SK-N-SH (cell line): ENCODE measurements around the gene PRKN. TPM values are rescaled to one million over a fixed set of nuclear protein-coding genes. Genes with fewer than 3 reads are reported as not detected.

Experiments used
- CTCF ChIA-PET: fragments of 300-600, 350-600 bp; formaldehyde crosslinking; extraction: SDS; loops from one replicate; lab custom pipeline; 2021; lab: Yijun Ruan, JAX
- POLR2A ChIA-PET: fragments of 350-600 bp; sonication (Branson Sonifier 250); formaldehyde crosslinking; extraction: SDS; loops from one replicate; lab custom pipeline; 2020; ENCODE audit warnings: antibody characterized with exemption, inconsistent platforms; lab: Yijun Ruan, JAX
- DNase-seq: peaks from one replicate; pipeline ENCODE4 v3.0.0; 2012
- H2AFZ ChIP-seq: fragments of 200-600 bp; sonication (generic); 2 replicates; pipeline ENCODE4 v1.8.1; 2016; ENCODE audit warnings: antibody characterized with exemption, mild to moderate bottlenecking, low read depth
- H3F3A ChIP-seq: fragments of 200-600 bp; sonication (generic); replicated peaks from 2 replicates; pipeline ENCODE3; 2016; ENCODE audit warnings: antibody characterized with exemption, mild to moderate bottlenecking; ENCODE audit not compliant: insufficient read depth
- H3K27ac ChIP-seq, 2 experiments: fragments of 200-500 bp in 1 of 2; fragments of 200-600 bp in 1 of 2; sonication (Bioruptor generic) in 1 of 2; sonication (generic), shearing (Covaris generic) in 1 of 2; 2 replicates each; pipeline versions ENCODE4 v1.5.1 to v1.6.1; 2014 to 2016; ENCODE audit warnings: low read depth in 2 of 2, inconsistent platforms in 1 of 2, low read length in 1 of 2, mild to moderate bottlenecking in 1 of 2, mixed read lengths in 1 of 2
- H3K27me3 ChIP-seq: fragments of 200-600 bp; sonication (generic), shearing (Covaris generic); 2 replicates; pipeline ENCODE4 v1.6.1; 2016; ENCODE audit warnings: mixed run types; ENCODE audit not compliant: insufficient read depth
- H3K36me3 ChIP-seq, 2 experiments: fragments of 200-500 bp in 1 of 2; fragments of 200-600 bp in 1 of 2; sonication (Bioruptor generic) in 1 of 2; sonication (generic) in 1 of 2; replicated peaks in 1 of 2; 2 replicates each; pipeline versions ENCODE3 to v1.5.1; 2014 to 2016; ENCODE audit warnings: low read length in 1 of 2, mild to moderate bottlenecking in 1 of 2; ENCODE audit not compliant: insufficient read depth in 2 of 2, control insufficient read depth in 1 of 2
- H3K4me1 ChIP-seq, 2 experiments: fragments of 200-500 bp in 1 of 2; fragments of 200-600 bp in 1 of 2; sonication (Bioruptor generic) in 1 of 2; sonication (generic), shearing (Covaris generic) in 1 of 2; 2 replicates each; pipeline versions ENCODE4 v1.5.1 to v1.6.1; 2014 to 2016; ENCODE audit warnings: low read depth in 1 of 2, low read length in 1 of 2, mixed run types in 1 of 2; ENCODE audit not compliant: insufficient read depth in 2 of 2, control insufficient read depth in 1 of 2
- H3K4me2 ChIP-seq: fragments of 200-600 bp; sonication (generic), shearing (Covaris generic); 2 replicates; pipeline ENCODE4 v1.6.1; 2017; ENCODE audit warnings: mixed run types
- H3K4me3 ChIP-seq, 2 experiments: fragments of 200-500 bp in 1 of 2; fragments of 200-600 bp in 1 of 2; sonication (Bioruptor generic) in 1 of 2; sonication (generic), shearing (Covaris generic) in 1 of 2; 2 replicates each; pipeline versions ENCODE4 v1.5.1 to v1.8.1; 2014 to 2016; ENCODE audit warnings: low read depth in 2 of 2, inconsistent platforms in 1 of 2, low read length in 1 of 2, mild to moderate bottlenecking in 1 of 2, mixed read lengths in 1 of 2, moderate library complexity in 1 of 2
- H3K79me2 ChIP-seq: fragments of 200-600 bp; sonication (generic); 2 replicates; pipeline ENCODE4 v1.8.1; 2017; ENCODE audit warnings: mild to moderate bottlenecking; ENCODE audit not compliant: insufficient read depth
- H3K9ac ChIP-seq: fragments of 200-600 bp; sonication (generic); 2 replicates; pipeline ENCODE4 v1.6.1; 2017; ENCODE audit warnings: mixed run types
- H3K9me2 ChIP-seq: fragments of 200-600 bp; sonication (generic); 2 replicates; pipeline ENCODE4 v1.6.1; 2017; ENCODE audit warnings: mixed run types
- H3K9me3 ChIP-seq: fragments of 200-600 bp; sonication (generic); 2 replicates; pipeline ENCODE4 v1.6.1; 2017; ENCODE audit warnings: mixed run types, mild to moderate bottlenecking, moderate library complexity
- H4K20me1 ChIP-seq: fragments of 200-600 bp; sonication (generic); 2 replicates; pipeline ENCODE4 v1.6.1; 2017; ENCODE audit warnings: mild to moderate bottlenecking, mixed run types; ENCODE audit not compliant: insufficient read depth
- CHD2 ChIP-seq: fragments of 150-350 bp; IDR thresholded peaks from 2 replicates; pipeline ENCODE4 v1.6.1; 2018; ENCODE audit warnings: low read length; ENCODE audit not compliant: partially characterized antibody
- CTCF ChIP-seq: fragments of 200-600 bp; sonication (generic); IDR thresholded peaks from 2 replicates; pipeline ENCODE4 v1.6.1; 2017; ENCODE audit warnings: antibody characterized with exemption, mild to moderate bottlenecking, moderate library complexity
- ELF1 ChIP-seq: IDR thresholded peaks from 2 replicates; pipeline ENCODE4 v1.4.0; 2012
- EP300 ChIP-seq, 2 experiments: IDR thresholded peaks; 2 replicates each; pipeline versions ENCODE4 v1.4.0 to v1.6.1; 2012; ENCODE audit warnings: borderline replicate concordance in 1 of 2, low read depth in 1 of 2, low read length in 1 of 2
- FOSL2 ChIP-seq: IDR thresholded peaks from 2 replicates; pipeline ENCODE4 v1.4.0; 2012; ENCODE audit warnings: low read depth, mild to moderate bottlenecking, moderate library complexity, borderline replicate concordance
- GABPA ChIP-seq: IDR thresholded peaks from 2 replicates; pipeline ENCODE4 v1.4.0; 2012; ENCODE audit warnings: low read depth, mild to moderate bottlenecking
- GATA2 ChIP-seq: sonication (generic); formaldehyde crosslinking; IDR thresholded peaks from 2 replicates; pipeline ENCODE4 v1.5.0; 2020; ENCODE audit warnings: mild to moderate bottlenecking, missing genetic modification reagents
- MAX ChIP-seq: IDR thresholded peaks from 2 replicates; pipeline ENCODE4 v1.4.0; 2012; ENCODE audit warnings: low read depth
- MEF2A ChIP-seq: IDR thresholded peaks from 2 replicates; pipeline ENCODE4 v1.4.0; 2012; ENCODE audit warnings: low read depth, borderline replicate concordance
- MXI1 ChIP-seq: IDR thresholded peaks from 2 replicates; pipeline ENCODE4 v1.6.1; 2012; ENCODE audit warnings: mild to moderate bottlenecking, low read depth, low read length, improper control_type of control experiment
- PBX3 ChIP-seq: IDR thresholded peaks from 2 replicates; pipeline ENCODE4; 2012
- POLR2AphosphoS5 ChIP-seq: IDR thresholded peaks from 2 replicates; pipeline ENCODE4 v1.6.1; 2012; ENCODE audit warnings: low read depth, low read length
- RCOR1 ChIP-seq: fragments of 150-350 bp; IDR thresholded peaks from 2 replicates; pipeline ENCODE4 v1.6.1; 2017; ENCODE audit warnings: antibody characterized with exemption, low read length
- RXRA ChIP-seq: IDR thresholded peaks from 2 replicates; pipeline ENCODE4 v1.4.0; 2012; ENCODE audit warnings: low read depth, mild to moderate bottlenecking, borderline replicate concordance
- SIN3A ChIP-seq: IDR thresholded peaks from 2 replicates; pipeline ENCODE4 v1.6.1; 2012; ENCODE audit warnings: low read depth, mild to moderate bottlenecking, low read length, moderate library complexity, borderline replicate concordance
- SMC3 ChIP-seq: IDR thresholded peaks from 2 replicates; pipeline ENCODE4 v1.6.1; 2012; ENCODE audit warnings: low read depth, low read length, improper control_type of control experiment
- TEAD4 ChIP-seq: IDR thresholded peaks from 2 replicates; pipeline ENCODE4 v1.4.0; 2012; ENCODE audit warnings: mild to moderate bottlenecking, borderline replicate concordance; ENCODE audit not compliant: insufficient read depth
- USF1 ChIP-seq: IDR thresholded peaks from 2 replicates; pipeline ENCODE4 v1.4.0; 2012; ENCODE audit warnings: low read depth, borderline replicate concordance
- YY1 ChIP-seq: IDR thresholded peaks from 2 replicates; pipeline ENCODE4 v1.4.0; 2012; ENCODE audit warnings: low read depth, mild to moderate bottlenecking
- WGBS: methylation state at CpG from one replicate; pipeline ENCODE4 v1.1.6; 2017; ENCODE audit warnings: low lambda C conversion rate; 5-methylcytosine and 5-hydroxymethylcytosine counted together
- polyA plus RNA-seq, 3 experiments: library from polyadenylated mRNA; depleted of rRNA; stranded (reverse); fragments of >200 nt; gene quantifications; 2 replicates each; pipeline ENCODE4 v1.2.3, GENCODE V29; 2012
- TF ChIP-seq, protein P1 (sequence below): IDR thresholded peaks from 2 replicates; pipeline ENCODE4 v1.4.0; 2012; ENCODE audit warnings: low read depth, borderline replicate concordance

PRKN gene
- polyA plus RNA-seq, 1 of the 3 experiments (the other 2 are of a cell fraction) = 0.76 TPM

GRCh38 chr6:161918109-161918531, 809.4 kb downstream of the PRKN start (continued):
- no peak for TF ChIP-seq MEF2A
- TF ChIP-seq PBX3 = no peak
- TF ChIP-seq GATA2 (CRISPR knock-in tag) = no peak
- no peak for TF ChIP-seq ELF1
- no peak for TF ChIP-seq GABPA
- TF ChIP-seq RCOR1 = no peak
- TF ChIP-seq CTCF = no peak
- TF ChIP-seq MAX = no peak
- TF ChIP-seq MXI1 = no peak
- TF ChIP-seq CHD2 = no peak

GRCh38 chr6:161917645-161918044, 809.9 kb downstream of the PRKN start:
- Histone ChIP-seq H3K79me2 (no peaks in the 10 kb centered on the region), H3K27me3 (no peaks in the 10 kb centered on the region), H3K36me3 (no peaks in the 10 kb centered on the region), H3K4me2 (no peak overlapping the region), H2AFZ (no peak overlapping the region), H4K20me1 (no peaks in the 10 kb centered on the region), H3K4me1 (no peaks in the 10 kb centered on the region), H3F3A (no peaks in the 10 kb centered on the region), H3K9me2 (no peaks in the 10 kb centered on the region), H3K9me3 (no peaks in the 10 kb centered on the region), H3K9ac (no peak overlapping the region), H3K4me3 (no peak overlapping the region), H3K27ac (no peak overlapping the region)
- 51% methylated on average over 4 of the region's 4 CpGs for WGBS
- ChIA-PET POLR2A (no interaction called here), CTCF (no interaction called here)
- DNase-seq = no peak
- no peak for TF ChIP-seq POLR2AphosphoS5
- no peak for TF ChIP-seq SIN3A
- no peak for TF ChIP-seq PBX3
- TF ChIP-seq FOSL2 = no peak
- TF ChIP-seq CHD2 = no peak
- no peak for TF ChIP-seq YY1
- TF ChIP-seq, protein P1, sequence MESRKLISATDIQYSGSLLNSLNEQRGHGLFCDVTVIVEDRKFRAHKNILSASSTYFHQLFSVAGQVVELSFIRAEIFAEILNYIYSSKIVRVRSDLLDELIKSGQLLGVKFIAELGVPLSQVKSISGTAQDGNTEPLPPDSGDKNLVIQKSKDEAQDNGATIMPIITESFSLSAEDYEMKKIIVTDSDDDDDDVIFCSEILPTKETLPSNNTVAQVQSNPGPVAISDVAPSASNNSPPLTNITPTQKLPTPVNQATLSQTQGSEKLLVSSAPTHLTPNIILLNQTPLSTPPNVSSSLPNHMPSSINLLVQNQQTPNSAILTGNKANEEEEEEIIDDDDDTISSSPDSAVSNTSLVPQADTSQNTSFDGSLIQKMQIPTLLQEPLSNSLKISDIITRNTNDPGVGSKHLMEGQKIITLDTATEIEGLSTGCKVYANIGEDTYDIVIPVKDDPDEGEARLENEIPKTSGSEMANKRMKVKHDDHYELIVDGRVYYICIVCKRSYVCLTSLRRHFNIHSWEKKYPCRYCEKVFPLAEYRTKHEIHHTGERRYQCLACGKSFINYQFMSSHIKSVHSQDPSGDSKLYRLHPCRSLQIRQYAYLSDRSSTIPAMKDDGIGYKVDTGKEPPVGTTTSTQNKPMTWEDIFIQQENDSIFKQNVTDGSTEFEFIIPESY = no peak
- no peak for TF ChIP-seq MAX
- TF ChIP-seq GABPA = no peak
- TF ChIP-seq EP300 (IDR thresholded peaks at IDR 0.05; ENCODE audit: borderline replicate concordance in 1 of 2, low read depth in 1 of 2, low read length in 1 of 2) = no peak
- no peak for TF ChIP-seq TEAD4
- TF ChIP-seq USF1 = no peak
- no peak for TF ChIP-seq MEF2A
- TF ChIP-seq GATA2 (CRISPR knock-in tag) = no peak
- TF ChIP-seq SMC3 = no peak
- no peak for TF ChIP-seq RXRA
- TF ChIP-seq, all 33 proteins: peak for 0
